A673 (cell line): ENCODE results near the gene ARHGAP6. TPM values are rescaled to one million over a fixed set of nuclear protein-coding genes. Genes with fewer than 3 reads are reported as not detected.

Source experiments
- BruUV-seq: library from RNA; stranded (reverse); fragments of 400-500 nt; replicated peaks from 2 replicates; lab custom pipeline; 2021; lab: Mats Ljungman, UMichigan
- CTCF ChIA-PET: fragments of 300-600 bp; sonication (Branson Sonifier 250); formaldehyde crosslinking; loops from one replicate; lab custom pipeline; 2022; ENCODE audit warnings: antibody characterized with exemption; lab: Charles Lee
- POLR2A ChIA-PET: fragments of 300-600 bp; sonication (Branson Sonifier 250); formaldehyde crosslinking; loops from one replicate; lab custom pipeline; 2022; ENCODE audit warnings: antibody characterized with exemption; ENCODE audit not compliant: low non-redundant PET; lab: Charles Lee
- DNase-seq: peaks from one replicate; pipeline ENCODE4 v3.0.0-alpha.2; 2015; ENCODE audit warnings: low spot score
- H3K27ac ChIP-seq: fragments of 200-600 bp; sonication (generic); 2 replicates; pipeline ENCODE4 v1.5.1; 2016; ENCODE audit warnings: mixed run types, low read depth, mild to moderate bottlenecking, mixed read lengths, antibody characterized with exemption, low read length; ENCODE audit not compliant: poor library complexity, severe bottlenecking
- H3K27me3 ChIP-seq: fragments of 200-600 bp; sonication (generic); replicated peaks from 2 replicates; pipeline ENCODE4 v1.6.1; 2017; ENCODE audit warnings: mixed run types, low read depth, mild to moderate bottlenecking, mixed read lengths, antibody characterized with exemption, low read length; ENCODE audit not compliant: insufficient read depth, poor library complexity
- H3K36me3 ChIP-seq: fragments of 200-600 bp; sonication (generic); 2 replicates; pipeline ENCODE4 v1.6.1; 2016; ENCODE audit warnings: mixed run types, mild to moderate bottlenecking, mixed read lengths, antibody characterized with exemption, low read length; ENCODE audit not compliant: insufficient read depth, poor library complexity, severe bottlenecking
- H3K4me1 ChIP-seq: fragments of 200-600 bp; sonication (generic); 2 replicates; pipeline ENCODE4 v1.6.1; 2017; ENCODE audit warnings: mixed run types, mild to moderate bottlenecking, mixed read lengths, antibody characterized with exemption, low read length; ENCODE audit not compliant: insufficient read depth, poor library complexity, severe bottlenecking
- H3K4me3 ChIP-seq: fragments of 200-600 bp; sonication (generic); 2 replicates; pipeline ENCODE4 v1.5.1; 2016; ENCODE audit warnings: low read depth, mixed run types, mild to moderate bottlenecking, mixed read lengths, low read length; ENCODE audit not compliant: poor library complexity, severe bottlenecking
- H3K9me3 ChIP-seq: fragments of 200-600 bp; sonication (generic); 2 replicates; pipeline ENCODE4 v1.6.1; 2016; ENCODE audit warnings: mixed run types, low read depth, mild to moderate bottlenecking, mixed read lengths, antibody characterized with exemption, low read length; ENCODE audit not compliant: poor library complexity, severe bottlenecking
- CTCF ChIP-seq: fragments of 300-800, 200-600 bp; sonication (generic); conservative IDR thresholded peaks from 2 replicates; pipeline ENCODE4 v1.5.1; 2017; ENCODE audit warnings: low read depth, mild to moderate bottlenecking, antibody characterized with exemption, low read length, moderate library complexity, mixed read lengths
- EZH2 ChIP-seq: fragments of 200-600 bp; sonication (generic); IDR thresholded peaks from 2 replicates; pipeline ENCODE4 v1.6.1; 2017; ENCODE audit warnings: borderline replicate concordance, low read depth, mild to moderate bottlenecking, mixed read lengths, antibody characterized with exemption, low read length; ENCODE audit not compliant: poor library complexity, severe bottlenecking
- intact Hi-C: fragments of 100-400 bp; cut with micrococcal nuclease; formaldehyde crosslinking; loops from one replicate; pipeline ENCODE4 v1.10.0; 2022; ENCODE audit not compliant: unreplicated experiment
- total RNA-seq: library from RNA; stranded (reverse); gene quantifications from 2 replicates; pipeline ENCODE4 v1.2.3, GENCODE V29; 2021

Gene ARHGAP6
- total RNA-seq, 1 experiment from 2014 or later = not detected

DNA sequence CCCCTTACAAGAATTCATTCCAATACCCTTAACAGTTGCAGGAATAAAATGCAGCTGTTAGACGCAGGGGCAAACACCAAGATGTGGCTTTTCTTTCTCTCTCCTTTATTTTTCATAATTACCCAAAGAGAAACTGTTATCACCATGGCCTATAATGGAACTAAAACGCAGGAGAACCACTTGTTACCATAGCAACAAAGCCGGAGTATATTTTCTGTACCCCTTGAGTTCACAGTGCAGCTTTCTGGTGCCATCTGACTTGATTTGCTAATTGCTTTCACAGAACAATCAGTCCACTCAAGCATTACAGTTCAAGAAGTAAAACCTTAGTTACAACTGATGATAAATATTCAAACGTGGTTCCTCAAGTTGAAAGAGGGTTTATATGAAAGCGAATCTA, 214.6 kb downstream of the ARHGAP6 start:
- H3K27ac ChIP-seq = no peak overlapping the region
- CTCF ChIA-PET = no interaction called here
- H3K27me3 ChIP-seq = no peaks in the 10 kb centered on the region
- intact Hi-C loops = no loop called here
- POLR2A ChIA-PET = no interaction called here
- H3K9me3 ChIP-seq = no peaks in the 10 kb centered on the region
- H3K4me1 ChIP-seq = no peaks in the 10 kb centered on the region
- H3K36me3 ChIP-seq = no peaks in the 10 kb centered on the region
- no peak overlapping the region for H3K4me3 ChIP-seq
- TF ChIP-seq CTCF (no peak), EZH2 (no peak)
- BruUV-seq = no TSS peak
- no peak for DNase-seq

DNA sequence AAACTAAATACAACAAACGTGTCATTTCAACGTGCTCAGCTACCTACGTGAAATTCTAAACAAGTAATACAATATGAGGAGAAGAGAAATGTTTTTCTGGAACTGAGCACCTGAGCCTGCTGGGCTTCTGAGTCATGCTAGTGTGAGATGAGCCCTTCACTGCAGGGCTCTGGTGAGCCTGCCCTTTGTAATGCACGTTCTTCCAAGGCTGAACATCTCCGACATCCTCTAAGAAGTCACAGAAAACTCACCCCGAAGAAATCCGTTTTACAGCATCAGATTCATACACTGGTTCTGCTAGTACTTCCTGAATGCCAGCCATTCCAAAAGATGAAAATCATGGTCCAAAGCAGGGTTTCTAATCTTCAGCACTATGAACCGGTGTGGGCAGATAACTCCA, 215.4 kb downstream of the ARHGAP6 start:
- no peak for DNase-seq
- H3K36me3 ChIP-seq = no peaks in the 10 kb centered on the region
- POLR2A ChIA-PET = no interaction called here
- no peak overlapping the region for H3K4me3 ChIP-seq
- CTCF ChIA-PET = no interaction called here
- no peak overlapping the region for H3K27ac ChIP-seq
- BruUV-seq = no TSS peak
- no peaks in the 10 kb centered on the region for H3K4me1 ChIP-seq
- intact Hi-C loops = no loop called here
- no peaks in the 10 kb centered on the region for H3K9me3 ChIP-seq
- no peaks in the 10 kb centered on the region for H3K27me3 ChIP-seq
- TF ChIP-seq CTCF (no peak), EZH2 (no peak)

- Histone ChIP-seq H3K27me3 (no peaks in the 10 kb centered on the region), H3K9me3 (no peaks in the 10 kb centered on the region), H3K4me3 (no peak overlapping the region), H3K36me3 (no peaks in the 10 kb centered on the region), H3K4me1 (no peaks in the 10 kb centered on the region), H3K27ac (no peak overlapping the region)
- intact Hi-C loops = no loop called here
- TF ChIP-seq CTCF = no peak
- TF ChIP-seq EZH2 = no peak
- DNase-seq = no peak
- ChIA-PET POLR2A (no interaction called here), CTCF (no interaction called here)
- no TSS peak for BruUV-seq
Observed at GRCh38 chrX:11449613-11450012, 216.1 kb downstream of the ARHGAP6 start.
